ENCODE measurements around the gene SLC9A2.
A peak's percentile ranks its signal among the peaks of the same experiment; 100 is the strongest.

SLC9A2 gene

GRCh38 chr2:102619414-102620319 is at the start of gene SLC9A2:
TSS of gene SLC9A2 (plus strand) at chr2:102619553. CDS start at chr2:102619849, 296 bp downstream.
- no peak for DNase-seq

- DNase-seq = no peak
These were observed 43.5 kb upstream of the SLC9A2 start for GRCh38 chr2:102575888-102576287.

- DNase-seq = no peak
These were observed 41.0 kb upstream of the SLC9A2 start for GRCh38 chr2:102578376-102578775.

GRCh38 chr2:102581911-102582310 is 37.4 kb upstream of the SLC9A2 start:
- no peak for DNase-seq

- DNase-seq = no peak
These were observed 36.5 kb upstream of the SLC9A2 start for GRCh38 chr2:102582845-102583244.

GRCh38 chr2:102585847-102586404 is 33.4 kb upstream of the SLC9A2 start:
- DNase-seq = no peak

GRCh38 chr2:102588213-102588939 is 31.0 kb upstream of the SLC9A2 start:
- DNase-seq = no peak

- no peak for DNase-seq
These were observed 29.9 kb upstream of the SLC9A2 start for GRCh38 chr2:102589444-102589843.

- no peak for DNase-seq
These were observed 27.8 kb upstream of the SLC9A2 start for GRCh38 chr2:102591491-102592045.

- DNase-seq = no peak
These were observed 26.8 kb upstream of the SLC9A2 start for GRCh38 chr2:102592601-102593000.

GRCh38 chr2:102593516-102593915 is 25.8 kb upstream of the SLC9A2 start:
- no peak for DNase-seq

- no peak for DNase-seq
These were observed 24.8 kb upstream of the SLC9A2 start for GRCh38 chr2:102594445-102595016.

GRCh38 chr2:102597788-102598187 is 21.6 kb upstream of the SLC9A2 start:
- DNase-seq = no peak

- DNase-seq = no peak
These were observed 19.9 kb upstream of the SLC9A2 start for GRCh38 chr2:102599486-102599885.

GRCh38 chr2:102601730-102602129 is 17.6 kb upstream of the SLC9A2 start:
- no peak for DNase-seq

- DNase-seq = no peak
These were observed 15.4 kb upstream of the SLC9A2 start for GRCh38 chr2:102603904-102604303.

- no peak for DNase-seq
These were observed 14.6 kb upstream of the SLC9A2 start for GRCh38 chr2:102604769-102605168.

- DNase-seq = no peak
These were observed 13.0 kb upstream of the SLC9A2 start for GRCh38 chr2:102606353-102606752.

- peak; percentile 45 for DNase-seq
These were observed 3.5 kb upstream of the SLC9A2 start for GRCh38 chr2:102615620-102616436.

GRCh38 chr2:102618452-102619413 is 620 bp upstream of the SLC9A2 start:
- DNase-seq = no peak

- peak; percentile 56 for DNase-seq
These were observed 979 bp downstream of the SLC9A2 start for GRCh38 chr2:102620332-102620731.
